Myometrial cell (primary cell): ENCODE results near the gene GLCCI1. TPM values are rescaled to one million over a fixed set of nuclear protein-coding genes. Genes with fewer than 3 reads are reported as not detected.

Experiments used
- total RNA-seq: library from RNA; depleted of rRNA; stranded (reverse); fragments of >200 nt; gene quantifications from 2 replicates; pipeline ENCODE4 v1.2.3, GENCODE V29; 2015

The GLCCI1 gene
- 1.8 and 2.3 TPM in 2 replicates for total RNA-seq

GRCh38 chr7:7968544-7969305, at the start of gene GLCCI1:
TSS of gene GLCCI1 (plus strand) at chr7:7968796. CDS start at chr7:7969351, 555 bp downstream.

